Measurements from ENCODE around the gene SSX7.

DNA sequence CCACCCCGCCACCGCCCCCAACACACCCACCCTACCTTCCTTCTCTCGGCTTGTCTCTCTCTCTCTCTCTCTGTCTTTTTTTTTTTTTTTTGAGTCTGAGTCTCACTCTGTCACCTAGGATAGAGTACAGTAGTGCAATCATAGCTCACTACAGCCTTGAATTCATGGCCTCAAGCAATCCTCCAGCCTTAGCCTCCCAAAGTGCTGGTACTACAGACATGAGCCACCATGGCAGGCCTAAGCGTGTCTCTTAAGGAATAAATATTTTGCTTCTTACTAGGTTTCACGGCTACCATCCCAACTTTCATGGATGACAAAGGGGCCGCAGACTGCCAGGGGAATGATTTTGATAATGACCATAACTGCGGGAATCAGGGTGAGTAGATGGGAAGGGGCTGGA, 55.8 kb downstream of the SSX7 start:
- no peak for TF ChIP-seq ZNF274 (CRISPR knock-in tag; IDR thresholded peaks at IDR 0.05)
- no peak for TF ChIP-seq RFX1 (IDR thresholded peaks at IDR 0.05)
- TF ChIP-seq, protein P1, sequence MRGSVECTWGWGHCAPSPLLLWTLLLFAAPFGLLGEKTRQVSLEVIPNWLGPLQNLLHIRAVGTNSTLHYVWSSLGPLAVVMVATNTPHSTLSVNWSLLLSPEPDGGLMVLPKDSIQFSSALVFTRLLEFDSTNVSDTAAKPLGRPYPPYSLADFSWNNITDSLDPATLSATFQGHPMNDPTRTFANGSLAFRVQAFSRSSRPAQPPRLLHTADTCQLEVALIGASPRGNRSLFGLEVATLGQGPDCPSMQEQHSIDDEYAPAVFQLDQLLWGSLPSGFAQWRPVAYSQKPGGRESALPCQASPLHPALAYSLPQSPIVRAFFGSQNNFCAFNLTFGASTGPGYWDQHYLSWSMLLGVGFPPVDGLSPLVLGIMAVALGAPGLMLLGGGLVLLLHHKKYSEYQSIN (CRISPR knock-in tag; IDR thresholded peaks at IDR 0.05; ENCODE audit: borderline replicate concordance): no peak
- TF ChIP-seq, protein P2, sequence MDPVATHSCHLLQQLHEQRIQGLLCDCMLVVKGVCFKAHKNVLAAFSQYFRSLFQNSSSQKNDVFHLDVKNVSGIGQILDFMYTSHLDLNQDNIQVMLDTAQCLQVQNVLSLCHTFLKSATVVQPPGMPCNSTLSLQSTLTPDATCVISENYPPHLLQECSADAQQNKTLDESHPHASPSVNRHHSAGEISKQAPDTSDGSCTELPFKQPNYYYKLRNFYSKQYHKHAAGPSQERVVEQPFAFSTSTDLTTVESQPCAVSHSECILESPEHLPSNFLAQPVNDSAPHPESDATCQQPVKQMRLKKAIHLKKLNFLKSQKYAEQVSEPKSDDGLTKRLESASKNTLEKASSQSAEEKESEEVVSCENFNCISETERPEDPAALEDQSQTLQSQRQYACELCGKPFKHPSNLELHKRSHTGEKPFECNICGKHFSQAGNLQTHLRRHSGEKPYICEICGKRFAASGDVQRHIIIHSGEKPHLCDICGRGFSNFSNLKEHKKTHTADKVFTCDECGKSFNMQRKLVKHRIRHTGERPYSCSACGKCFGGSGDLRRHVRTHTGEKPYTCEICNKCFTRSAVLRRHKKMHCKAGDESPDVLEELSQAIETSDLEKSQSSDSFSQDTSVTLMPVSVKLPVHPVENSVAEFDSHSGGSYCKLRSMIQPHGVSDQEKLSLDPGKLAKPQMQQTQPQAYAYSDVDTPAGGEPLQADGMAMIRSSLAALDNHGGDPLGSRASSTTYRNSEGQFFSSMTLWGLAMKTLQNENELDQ (CRISPR knock-in tag; IDR thresholded peaks at IDR 0.05; ENCODE audit: borderline replicate concordance): no peak
- no peak for TF ChIP-seq NPAS2 (CRISPR knock-in tag; IDR thresholded peaks at IDR 0.05; ENCODE audit: borderline replicate concordance)
- no peak for TF ChIP-seq CBFB (CRISPR knock-in tag; IDR thresholded peaks at IDR 0.05)
- TF ChIP-seq, protein P3, sequence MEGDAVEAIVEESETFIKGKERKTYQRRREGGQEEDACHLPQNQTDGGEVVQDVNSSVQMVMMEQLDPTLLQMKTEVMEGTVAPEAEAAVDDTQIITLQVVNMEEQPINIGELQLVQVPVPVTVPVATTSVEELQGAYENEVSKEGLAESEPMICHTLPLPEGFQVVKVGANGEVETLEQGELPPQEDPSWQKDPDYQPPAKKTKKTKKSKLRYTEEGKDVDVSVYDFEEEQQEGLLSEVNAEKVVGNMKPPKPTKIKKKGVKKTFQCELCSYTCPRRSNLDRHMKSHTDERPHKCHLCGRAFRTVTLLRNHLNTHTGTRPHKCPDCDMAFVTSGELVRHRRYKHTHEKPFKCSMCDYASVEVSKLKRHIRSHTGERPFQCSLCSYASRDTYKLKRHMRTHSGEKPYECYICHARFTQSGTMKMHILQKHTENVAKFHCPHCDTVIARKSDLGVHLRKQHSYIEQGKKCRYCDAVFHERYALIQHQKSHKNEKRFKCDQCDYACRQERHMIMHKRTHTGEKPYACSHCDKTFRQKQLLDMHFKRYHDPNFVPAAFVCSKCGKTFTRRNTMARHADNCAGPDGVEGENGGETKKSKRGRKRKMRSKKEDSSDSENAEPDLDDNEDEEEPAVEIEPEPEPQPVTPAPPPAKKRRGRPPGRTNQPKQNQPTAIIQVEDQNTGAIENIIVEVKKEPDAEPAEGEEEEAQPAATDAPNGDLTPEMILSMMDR (CRISPR knock-in tag; IDR thresholded peaks at IDR 0.05): no peak
- TF ChIP-seq TAF1 (CRISPR knock-in tag; IDR thresholded peaks at IDR 0.05): no peak
- no peak for TF ChIP-seq SMARCE1 (IDR thresholded peaks at IDR 0.05; ENCODE audit: borderline replicate concordance)
- no peak for TF ChIP-seq CAMTA2 (CRISPR knock-in tag; IDR thresholded peaks at IDR 0.05; ENCODE audit: borderline replicate concordance)
- TF ChIP-seq POLR2A (IDR thresholded peaks at IDR 0.05; ENCODE audit: insufficient read depth in 1 of 2, low read depth in 2 of 2, low read length in 2 of 2): no peak
- TF ChIP-seq, protein P4, sequence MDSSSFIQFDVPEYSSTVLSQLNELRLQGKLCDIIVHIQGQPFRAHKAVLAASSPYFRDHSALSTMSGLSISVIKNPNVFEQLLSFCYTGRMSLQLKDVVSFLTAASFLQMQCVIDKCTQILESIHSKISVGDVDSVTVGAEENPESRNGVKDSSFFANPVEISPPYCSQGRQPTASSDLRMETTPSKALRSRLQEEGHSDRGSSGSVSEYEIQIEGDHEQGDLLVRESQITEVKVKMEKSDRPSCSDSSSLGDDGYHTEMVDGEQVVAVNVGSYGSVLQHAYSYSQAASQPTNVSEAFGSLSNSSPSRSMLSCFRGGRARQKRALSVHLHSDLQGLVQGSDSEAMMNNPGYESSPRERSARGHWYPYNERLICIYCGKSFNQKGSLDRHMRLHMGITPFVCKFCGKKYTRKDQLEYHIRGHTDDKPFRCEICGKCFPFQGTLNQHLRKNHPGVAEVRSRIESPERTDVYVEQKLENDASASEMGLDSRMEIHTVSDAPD (CRISPR knock-in tag; IDR thresholded peaks at IDR 0.05): no peak
- TF ChIP-seq HMGA1 (CRISPR knock-in tag; conservative IDR thresholded peaks at IDR 0.05): no peak
